Transverse colon (tissue), 4 donors: Measurements from ENCODE around the gene GFRA1. TPM values are rescaled to one million over a fixed set of nuclear protein-coding genes. Genes with fewer than 3 reads are reported as not detected.

Experiments
- DNase-seq: peaks from one replicate; pipeline ENCODE4 v3.0.0-alpha.2; 2019
- H3K27ac ChIP-seq, 4 donors: fragments of 200-600 bp; sonication (generic); 2 replicates each; pipeline ENCODE4 v1.5.1; 2016 to 2018; ENCODE audit warnings: inconsistent platforms in 4 of 4
- H3K27me3 ChIP-seq: fragments of 200-600 bp; sonication (generic); 2 replicates; pipeline ENCODE4 v1.5.1; 2017; ENCODE audit warnings: inconsistent platforms
- H3K36me3 ChIP-seq, 4 donors: fragments of 200-600 bp; sonication (generic); 2 replicates each; pipeline ENCODE4 v1.5.1; 2017 to 2019; ENCODE audit warnings: inconsistent platforms in 4 of 4
- H3K4me1 ChIP-seq, 4 donors: fragments of 200-600 bp; sonication (generic); 2 replicates each; pipeline ENCODE4 v1.5.1; 2017 to 2020; ENCODE audit warnings: inconsistent platforms in 4 of 4
- H3K4me3 ChIP-seq, 4 donors: fragments of 200-600 bp; sonication (generic); 1 replicate in 1 of 4; 2 replicates in 3 of 4; pipeline versions ENCODE4 v1.5.1 to v1.6.1; 2017 to 2019; ENCODE audit warnings: inconsistent platforms in 4 of 4
- H3K9me3 ChIP-seq, 2 donors: fragments of 200-600 bp; sonication (generic); 2 replicates each; pipeline ENCODE4 v1.5.1; 2017 to 2019; ENCODE audit warnings: inconsistent platforms in 2 of 2
- CTCF ChIP-seq, 5 experiments: fragments of 200-600 bp in 3 of 5; fragments of 450-650 bp in 2 of 5; sonication (generic) in 3 of 5; IDR thresholded peaks; 1 replicate in 2 of 5; 2 replicates in 3 of 5; pipeline ENCODE4 v1.5.1; 2016 to 2017; ENCODE audit warnings: antibody characterized with exemption in 5 of 5, inconsistent platforms in 3 of 5, mild to moderate bottlenecking in 2 of 5, moderate library complexity in 1 of 5
- EP300 ChIP-seq: sonication (generic); formaldehyde crosslinking; IDR thresholded peaks from one replicate; pipeline ENCODE4 v1.6.1; 2017; ENCODE audit warnings: antibody characterized with exemption, low read depth
- POLR2A ChIP-seq: fragments of 450-650 bp; IDR thresholded peaks from one replicate; pipeline ENCODE4 v1.6.1; 2016; ENCODE audit warnings: antibody characterized with exemption, mild to moderate bottlenecking, moderate library complexity
- POLR2AphosphoS5 ChIP-seq, 3 donors: sonication (generic); formaldehyde crosslinking; IDR thresholded peaks; one replicate each; pipeline ENCODE4 v1.6.1; 2016; ENCODE audit warnings: antibody characterized with exemption in 3 of 3
- WGBS, 2 donors: methylation state at CpG; one replicate each; pipeline ENCODE4 v1.1.5; 2018; ENCODE audit warnings: low coverage in 1 of 2; 5-methylcytosine and 5-hydroxymethylcytosine counted together
- in situ Hi-C, 4 donors: fragments of 200-750 bp; cut with MboI; loops; one replicate each; pipeline versions ENCODE4 v1.15.0 to v1.15.1; 2017; ENCODE audit warnings: low sequenced_read_pairs in 3 of 4, low pct_ligation_motif_present in 1 of 4, low pct_unique_long_range_greater_than_20kb in 1 of 4
- intact Hi-C: fragments of 100-400 bp; cut with DNase I; formaldehyde crosslinking; loops from one replicate; pipeline ENCODE4 v1.15.1; 2023; ENCODE audit warnings: low total_unique reads
- total RNA-seq, 4 donors: library from RNA; depleted of rRNA; stranded (reverse); fragments of >200 nt; gene quantifications; one replicate each; pipeline ENCODE4 v1.1.0, GENCODE V29; 2016

GFRA1 gene
- total RNA-seq, 4 donors from 2014 or later, result 12.0 to 32.8 (median 17.3) TPM

- intact Hi-C loops, result loop anchor here (5.0 kb wide), 1 partner anchor 487 kb away; no protein-coding TSS in a partner anchor
- no peaks in the 10 kb centered on the region for H3K9me3 ChIP-seq
- TF ChIP-seq POLR2A (no peak), CTCF (IDR thresholded peaks at IDR 0.05) (no peak), POLR2AphosphoS5 (IDR thresholded peaks at IDR 0.05) (no peak), EP300 (no peak)
- H3K4me1 ChIP-seq, result no peaks in the 10 kb centered on the region
- H3K27ac ChIP-seq, result no peak overlapping the region
- H3K27me3 ChIP-seq, result no peaks in the 10 kb centered on the region
- DNase-seq, result no peak
- in situ Hi-C loops, result loop anchor here in 2 of 4 donors (25.0 kb wide), 2 partner anchors 477 to 577 kb away; no protein-coding TSS in a partner anchor
- H3K4me3 ChIP-seq, result no peak overlapping the region
- no peaks in the 10 kb centered on the region for H3K36me3 ChIP-seq
- WGBS, 2 donors, result 0 to 42% methylated on average over 1 of the region's 1 CpG
Observed at GRCh38 chr10:116289652-116290051, 16.6 kb upstream of the GFRA1 start.

- intact Hi-C loops, result loop anchor here (5.0 kb wide), 1 partner anchor 486 kb away; no protein-coding TSS in a partner anchor
- Histone ChIP-seq H3K27ac (no peak overlapping the region), H3K36me3 (no peaks in the 10 kb centered on the region), H3K4me1 (no peaks in the 10 kb centered on the region), H3K27me3 (no peaks in the 10 kb centered on the region), H3K9me3 (no peaks in the 10 kb centered on the region), H3K4me3 (no peak overlapping the region)
- 7% methylated on average over 1 of the region's 1 CpG; no CpG with 5 or more reads in 1 of the 2 donors for WGBS, 2 donors
- in situ Hi-C loops, result loop anchor here in 2 of 4 donors (25.0 kb wide), 2 partner anchors 476 to 576 kb away; no protein-coding TSS in a partner anchor
- DNase-seq, result peak; percentile 22
- TF ChIP-seq POLR2AphosphoS5 (IDR thresholded peaks at IDR 0.05) (no peak), CTCF (IDR thresholded peaks at IDR 0.05) (peak; percentile 48 to 64 (median 53))
Observed at GRCh38 chr10:116287906-116288501, 15.0 kb upstream of the GFRA1 start.

GRCh38 chr10:116286626-116287200, 13.7 kb upstream of the GFRA1 start:
- Histone ChIP-seq H3K27me3 (no peaks in the 10 kb centered on the region), H3K27ac (no peak overlapping the region), H3K36me3 (no peaks in the 10 kb centered on the region), H3K4me3 (no peak overlapping the region), H3K9me3 (no peaks in the 10 kb centered on the region), H3K4me1 (no peaks in the 10 kb centered on the region)
- 57 to 64% methylated on average over 9 of the region's 9 CpGs for WGBS, 2 donors
- TF ChIP-seq POLR2AphosphoS5 (IDR thresholded peaks at IDR 0.05) (no peak), EP300 (no peak), CTCF (IDR thresholded peaks at IDR 0.05) (no peak), POLR2A (no peak)
- no peak for DNase-seq
- in situ Hi-C loops (loop anchor here in 2 of 4 donors (25.0 kb wide), 2 partner anchors 474 to 574 kb away; no protein-coding TSS in a partner anchor), intact Hi-C loops (loop anchor here (5.0 kb wide), 1 partner anchor 484 kb away; no protein-coding TSS in a partner anchor)

- WGBS, 2 donors, result 69 to 77% methylated on average over 3 of the region's 3 CpGs
- no peak for DNase-seq
- no peaks in the 10 kb centered on the region for H3K4me1 ChIP-seq
- TF ChIP-seq POLR2AphosphoS5 (IDR thresholded peaks at IDR 0.05) (no peak), EP300 (no peak), POLR2A (no peak), CTCF (IDR thresholded peaks at IDR 0.05) (no peak)
- in situ Hi-C loops, result loop anchor here in 2 of 4 donors (25.0 kb wide), 2 partner anchors 469 to 569 kb away; no protein-coding TSS in a partner anchor
- H3K4me3 ChIP-seq, result no peak overlapping the region
- no peaks in the 10 kb centered on the region for H3K9me3 ChIP-seq
- no peaks in the 10 kb centered on the region for H3K36me3 ChIP-seq
- intact Hi-C loops, result no loop called here
- peaks cover 9% of the 10 kb centered on the region for H3K27me3 ChIP-seq
- H3K27ac ChIP-seq, result no peak overlapping the region
Observed at GRCh38 chr10:116281775-116282174, 8.8 kb upstream of the GFRA1 start.
